GM12878 (cell line): ENCODE results near the gene SLC5A6. TPM values are rescaled to one million over a fixed set of nuclear protein-coding genes. Genes with fewer than 3 reads are reported as not detected.
A peak's percentile ranks its signal among the peaks of the same experiment; 100 is the strongest.

Experiments used
- E2F4 ChIP-seq: IDR thresholded peaks from 2 replicates; pipeline ENCODE4 v1.6.1; 2012; ENCODE audit warnings: low read depth, low read length, improper control_type of control experiment
- ETV6 ChIP-seq, 2 experiments: fragments of 450-650 bp in 1 of 2; IDR thresholded peaks in 1 of 2; conservative IDR thresholded peaks in 1 of 2; 2 replicates each; pipeline ENCODE4 v1.6.1; 2014; ENCODE audit warnings: antibody characterized with exemption in 1 of 2, borderline replicate concordance in 1 of 2, low read depth in 1 of 2, mild to moderate bottlenecking in 1 of 2, moderate library complexity in 1 of 2
- HDAC2 ChIP-seq: fragments of 200-600 bp; sonication (generic); IDR thresholded peaks from 2 replicates; pipeline ENCODE4 v1.6.1; 2017
- IKZF2 ChIP-seq, 2 experiments: fragments of 450-650 bp; IDR thresholded peaks; 2 replicates each; pipeline ENCODE4 v1.6.1; 2017; ENCODE audit warnings: mild to moderate bottlenecking in 2 of 2, moderate library complexity in 2 of 2
- KLF5 ChIP-seq: fragments of 450-650 bp; IDR thresholded peaks from 2 replicates; pipeline ENCODE4 v1.6.1; 2014; ENCODE audit warnings: mild to moderate bottlenecking; ENCODE audit not compliant: partially characterized antibody
- MLLT1 ChIP-seq: fragments of 450-650 bp; IDR thresholded peaks from 2 replicates; pipeline ENCODE4 v1.6.1; 2016; ENCODE audit warnings: mild to moderate bottlenecking
- MYB ChIP-seq: fragments of 150-350 bp; IDR thresholded peaks from 2 replicates; pipeline ENCODE4 v1.6.1; 2014; ENCODE audit warnings: mild to moderate bottlenecking, low read depth, low read length, borderline replicate concordance
- NFXL1 ChIP-seq: fragments of 450-650 bp; IDR thresholded peaks from 2 replicates; pipeline ENCODE4 v1.6.1; 2017; ENCODE audit warnings: antibody characterized with exemption, mild to moderate bottlenecking, borderline replicate concordance
- NR2C2 ChIP-seq: IDR thresholded peaks from 2 replicates; pipeline ENCODE4 v1.6.1; 2011; ENCODE audit warnings: borderline replicate concordance, low read depth; ENCODE audit not compliant: control insufficient read depth, insufficient read length
- PAX8 ChIP-seq: fragments of 450-650 bp; IDR thresholded peaks from 2 replicates; pipeline ENCODE4 v1.6.1; 2017; ENCODE audit warnings: mild to moderate bottlenecking, moderate library complexity
- POLR2AphosphoS2 ChIP-seq: IDR thresholded peaks from 2 replicates; pipeline ENCODE4 v1.6.1; 2011; ENCODE audit warnings: low read depth, mild to moderate bottlenecking, low read length, improper control_type of control experiment, moderate library complexity
- SIX5 ChIP-seq: IDR thresholded peaks from 2 replicates; pipeline ENCODE4 v1.6.1; 2011; ENCODE audit warnings: mild to moderate bottlenecking, low read depth, low read length, moderate library complexity; ENCODE audit not compliant: severe bottlenecking
- SMAD5 ChIP-seq: IDR thresholded peaks from 2 replicates; pipeline ENCODE4 v1.6.1; 2016; ENCODE audit warnings: antibody characterized with exemption, low read depth
- SP1 ChIP-seq: IDR thresholded peaks from one replicate; pipeline ENCODE4 v1.6.1; 2011; ENCODE audit warnings: low read depth, low read length
- SRF ChIP-seq, 2 experiments: IDR thresholded peaks; 2 replicates each; pipeline ENCODE4 v1.6.1; 2011; ENCODE audit warnings: low read depth in 2 of 2, low read length in 2 of 2, mild to moderate bottlenecking in 1 of 2, moderate library complexity in 1 of 2
- SUPT20H ChIP-seq: IDR thresholded peaks from 2 replicates; pipeline ENCODE4 v1.6.1; 2011; ENCODE audit warnings: low read depth, mild to moderate bottlenecking, low read length, moderate library complexity, borderline replicate concordance; ENCODE audit not compliant: control insufficient read depth
- TBL1XR1 ChIP-seq: IDR thresholded peaks from 2 replicates; pipeline ENCODE4 v1.6.1; 2012; ENCODE audit warnings: low read depth, low read length, improper control_type of control experiment
- USF2 ChIP-seq: IDR thresholded peaks from 2 replicates; pipeline ENCODE4 v1.6.1; 2011; ENCODE audit warnings: low read depth, low read length, improper control_type of control experiment, borderline replicate concordance
- ZNF207 ChIP-seq: fragments of 450-650 bp; IDR thresholded peaks from 2 replicates; pipeline ENCODE4 v1.6.1; 2014; ENCODE audit warnings: antibody characterized with exemption, mild to moderate bottlenecking, borderline replicate concordance
- ZNF24 ChIP-seq: fragments of 450-650 bp; IDR thresholded peaks from 2 replicates; pipeline ENCODE4 v1.6.1; 2017; ENCODE audit warnings: antibody characterized with exemption, mild to moderate bottlenecking
- ZNF384 ChIP-seq: IDR thresholded peaks from 2 replicates; pipeline ENCODE4 v1.6.1; 2012; ENCODE audit warnings: low read depth, mild to moderate bottlenecking, low read length, improper control_type of control experiment, borderline replicate concordance
- ZNF592 ChIP-seq: fragments of 450-650 bp; IDR thresholded peaks from 2 replicates; pipeline ENCODE4 v1.6.1; 2017; ENCODE audit warnings: mild to moderate bottlenecking, moderate library complexity
- polyA plus RNA-seq, 11 experiments: library from polyadenylated mRNA; depleted of rRNA in 4 of 11; unstranded in 6 of 11; stranded (reverse) in 5 of 11; fragments of >200 nt; fragmentation: Nextera tagmentation in 4 of 11; fragmentation: Illumina TruSeq in 1 of 11; extraction: Ambion mirVana in 4 of 11; extraction: Trizol in 1 of 11; gene quantifications; 1 replicate in 1 of 11; 2 replicates in 10 of 11; pipeline versions ENCODE4 v1.2.1 to v1.2.3, GENCODE V29; 2011 to 2016; ENCODE audit warnings: inconsistent platforms in 2 of 11, missing spikeins in 2 of 11, low read depth in 1 of 11
- total RNA-seq, 4 experiments: library from RNA; depleted of rRNA in 3 of 4; stranded (reverse); fragments of >200 nt in 3 of 4; fragmentation: Illumina TruSeq in 1 of 4; extraction: Trizol in 1 of 4; gene quantifications; 2 replicates each; pipeline versions ENCODE4 v1.2.1 to v1.2.3, GENCODE V29; 2013 to 2021

SLC5A6 gene
- total and polyA plus RNA-seq, 10 of the 15 experiments (the other 5 are each of a cell fraction or from before 2014, with no cell fraction given): 13.1 to 101 (median 55.3) TPM

GRCh38 chr2:27217173-27218121 lies 5.4 kb upstream of the SLC5A6 start, which contains the start of gene CAD (continued):
- no peak for TF ChIP-seq NR2C2
- no peak for TF ChIP-seq ZNF384
- no peak for TF ChIP-seq MLLT1
- no peak for TF ChIP-seq SUPT20H
- 0 out of 2 replicates have a peak, but pooled peaks have one; percentile 16 for TF ChIP-seq E2F4
- TF ChIP-seq ZNF207: no peak; the same call in 1 of the 2 replicates
- no peak for TF ChIP-seq NFXL1
- TF ChIP-seq PAX8: no peak
- no peak for TF ChIP-seq SMAD5
- 0 out of 4 replicates have a peak, but pooled peaks of 1 of the 2 experiments have one; percentile 1 for TF ChIP-seq SRF (IDR thresholded peaks at IDR 0.05; ENCODE audit: low read depth in 2 of 2, low read length in 2 of 2)
- TF ChIP-seq ETV6 (conservative IDR thresholded peaks at IDR 0.05 in 1 of 2, IDR thresholded peaks at IDR 0.05 in 1 of 2; ENCODE audit: borderline replicate concordance in 1 of 2, low read depth in 1 of 2): no peak
- peak; percentile 79 for TF ChIP-seq USF2
- TF ChIP-seq KLF5: no peak
- TF ChIP-seq POLR2AphosphoS2: peak; percentile 87
- peak; percentile 7 for TF ChIP-seq SIX5
- no peak for TF ChIP-seq ZNF24
- no peak for TF ChIP-seq TBL1XR1
- no peak for TF ChIP-seq IKZF2 (IDR thresholded peaks at IDR 0.05)
- TF ChIP-seq ZNF592: no peak
- no peak for TF ChIP-seq MYB
- TF ChIP-seq SP1: peak; percentile 40
- TF ChIP-seq HDAC2: no peak
